Activated gamma-delta T cell (primary cell): ENCODE data around the gene TRPC4.
"Not testable (repeated sequence)": the region's sequence is repeated elsewhere in the genome, so short reads cannot be mapped to it uniquely, and the experiment has no call there.

Source experiments
- DNase-seq: peaks from one replicate; lab custom pipeline; 2025; lab: John Stamatoyannopoulos, UW

TRPC4 gene

GRCh38 chr13:37601648-37602440 lies 267.7 kb downstream of the TRPC4 start:
- DNase-seq: no peak

GRCh38 chr13:37599519-37599918 lies 270.1 kb downstream of the TRPC4 start:
- DNase-seq: no peak

- DNase-seq: no peak
Observed at GRCh38 chr13:37598597-37598996, 271.0 kb downstream of the TRPC4 start, which contains the start of gene POSTN. Gene POSTN, minus strand, starts transcription at chr13:37598768. Its CDS starts 42 bp downstream, at chr13:37598726.

GRCh38 chr13:37597477-37598025 lies 272.0 kb downstream of the TRPC4 start:
- no peak for DNase-seq

GRCh38 chr13:37596805-37597204 lies 272.8 kb downstream of the TRPC4 start:
- no peak for DNase-seq

DNA sequence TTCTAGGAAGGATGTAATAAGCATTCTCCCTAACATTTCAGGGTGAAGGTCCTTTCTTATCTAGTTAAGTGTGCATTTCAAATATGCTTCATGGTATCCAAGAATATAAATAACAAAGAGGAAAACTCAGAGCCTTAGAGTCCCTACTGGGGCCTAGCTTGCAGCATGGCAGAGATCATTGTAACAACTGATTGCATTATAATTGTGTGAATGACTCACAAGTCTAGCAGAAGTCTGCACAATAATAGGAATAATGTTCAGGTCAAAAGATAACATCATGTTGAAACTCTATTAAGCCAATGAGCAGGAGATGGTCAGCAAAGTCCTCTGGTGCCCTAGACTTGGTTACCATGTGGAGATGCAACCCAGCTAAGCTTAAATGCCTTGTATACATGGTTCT lies 274.4 kb downstream of the TRPC4 start:
- DNase-seq: no peak

GRCh38 chr13:37594550-37594949 lies 275.0 kb downstream of the TRPC4 start:
- DNase-seq: no peak

GRCh38 chr13:37589381-37589780 lies 280.2 kb downstream of the TRPC4 start:
- not testable (repeated sequence) for DNase-seq

- DNase-seq: no peak
Observed at GRCh38 chr13:37587236-37587635, 282.3 kb downstream of the TRPC4 start.
